ENCODE data around the gene BCAS1.

BCAS1 gene

DNA sequence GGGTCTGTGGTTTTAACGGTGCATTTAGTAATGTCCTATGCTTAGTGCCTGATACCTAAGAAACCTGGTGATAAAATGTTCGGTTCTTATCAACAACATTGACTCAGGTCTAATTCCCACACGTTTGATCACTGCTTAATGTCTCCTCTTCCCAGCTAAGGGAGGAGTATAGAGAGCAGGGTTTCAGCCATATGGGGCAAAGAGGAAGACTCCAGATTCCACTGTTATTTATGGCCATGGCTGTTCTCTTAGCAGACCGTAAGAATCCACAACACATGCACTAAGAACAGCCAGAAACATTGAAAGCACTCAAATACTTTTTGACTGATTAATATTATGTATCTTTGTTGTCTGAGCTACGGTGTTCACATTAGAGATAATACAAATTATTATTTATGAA, 112.1 kb downstream of the BCAS1 start:
- Histone ChIP-seq H3K79me2 (ENCODE audit: low read length) (no peaks in the 10 kb centered on the region), H3K27me3 (replicated peaks; ENCODE audit: insufficient read depth, low read length) (no peaks in the 10 kb centered on the region), H3K4me2 (ENCODE audit: low read depth, low read length) (no peak overlapping the region), H3K4me1 (ENCODE audit: low read length) (peaks cover 32% of the 10 kb centered on the region), H3K9me2 (replicated peaks; ENCODE audit: insufficient read depth, low read length) (no peaks in the 10 kb centered on the region), H3K9me3 (replicated peaks; ENCODE audit: insufficient read depth, low read length) (no peaks in the 10 kb centered on the region), H3K27ac (ENCODE audit: low read length) (no peak overlapping the region), H3F3A (ENCODE audit: insufficient read depth, low read length) (peaks cover 4% of the 10 kb centered on the region; the same call in 1 of the 2 replicates), H2AFZ (ENCODE audit: low read length) (no peak overlapping the region), H4K20me1 (ENCODE audit: insufficient read depth, low read length) (no peaks in the 10 kb centered on the region), H3K36me3 (replicated peaks; ENCODE audit: insufficient read depth, low read length) (no peaks in the 10 kb centered on the region), H3K9ac (ENCODE audit: low read length) (no peak overlapping the region), H3K4me3 (ENCODE audit: low read length) (no peak overlapping the region)
- TF ChIP-seq EZH2phosphoT487 (IDR thresholded peaks at IDR 0.05; ENCODE audit: low read length), result no peak
- TF ChIP-seq, protein P1, sequence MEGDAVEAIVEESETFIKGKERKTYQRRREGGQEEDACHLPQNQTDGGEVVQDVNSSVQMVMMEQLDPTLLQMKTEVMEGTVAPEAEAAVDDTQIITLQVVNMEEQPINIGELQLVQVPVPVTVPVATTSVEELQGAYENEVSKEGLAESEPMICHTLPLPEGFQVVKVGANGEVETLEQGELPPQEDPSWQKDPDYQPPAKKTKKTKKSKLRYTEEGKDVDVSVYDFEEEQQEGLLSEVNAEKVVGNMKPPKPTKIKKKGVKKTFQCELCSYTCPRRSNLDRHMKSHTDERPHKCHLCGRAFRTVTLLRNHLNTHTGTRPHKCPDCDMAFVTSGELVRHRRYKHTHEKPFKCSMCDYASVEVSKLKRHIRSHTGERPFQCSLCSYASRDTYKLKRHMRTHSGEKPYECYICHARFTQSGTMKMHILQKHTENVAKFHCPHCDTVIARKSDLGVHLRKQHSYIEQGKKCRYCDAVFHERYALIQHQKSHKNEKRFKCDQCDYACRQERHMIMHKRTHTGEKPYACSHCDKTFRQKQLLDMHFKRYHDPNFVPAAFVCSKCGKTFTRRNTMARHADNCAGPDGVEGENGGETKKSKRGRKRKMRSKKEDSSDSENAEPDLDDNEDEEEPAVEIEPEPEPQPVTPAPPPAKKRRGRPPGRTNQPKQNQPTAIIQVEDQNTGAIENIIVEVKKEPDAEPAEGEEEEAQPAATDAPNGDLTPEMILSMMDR (IDR thresholded peaks at IDR 0.05; ENCODE audit: low read length), result no peak
- TF ChIP-seq EZH2 (optimal IDR thresholded peaks at IDR 0.05; ENCODE audit: low read depth, low read length), result no peak
- DNase-seq, result no peak

DNA sequence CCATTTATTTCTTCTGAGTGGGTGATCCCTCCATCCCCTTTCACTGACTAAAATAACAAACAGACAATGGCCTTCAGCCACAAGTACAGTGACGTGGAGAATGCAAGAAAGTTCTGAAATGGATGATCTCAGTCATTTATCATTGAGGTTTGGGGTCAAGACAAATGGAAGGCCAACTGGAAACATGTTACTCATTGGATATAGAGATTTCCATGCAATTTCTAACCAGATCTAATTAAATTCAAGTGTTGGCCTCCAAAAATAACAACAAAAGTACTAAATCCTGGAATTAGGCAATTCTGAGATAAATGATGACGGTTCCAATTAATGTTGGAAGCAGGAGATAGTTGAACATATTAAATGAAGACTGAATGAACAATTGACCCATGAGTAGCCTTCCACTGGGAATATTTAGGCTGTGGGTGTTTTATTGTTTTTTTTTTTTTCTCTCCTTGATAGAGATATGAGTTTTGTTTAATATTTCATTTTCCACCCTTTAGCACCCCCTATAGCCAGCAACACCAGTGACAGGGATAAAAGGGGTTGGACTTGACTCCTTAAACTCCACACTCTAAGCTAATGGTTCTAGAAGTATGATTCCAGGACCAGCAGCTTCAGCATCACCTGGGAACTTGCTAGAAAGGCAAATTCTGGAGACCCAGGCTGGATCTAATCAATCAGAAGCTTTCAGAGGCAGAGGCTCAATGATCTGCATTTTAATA, 112.8 kb downstream of the BCAS1 start:
- Histone ChIP-seq H3K4me1 (ENCODE audit: low read length) (peaks cover 32% of the 10 kb centered on the region), H3K4me2 (ENCODE audit: low read depth, low read length) (no peak overlapping the region), H3K79me2 (ENCODE audit: low read length) (no peaks in the 10 kb centered on the region), H3K9ac (ENCODE audit: low read length) (no peak overlapping the region), H4K20me1 (ENCODE audit: insufficient read depth, low read length) (no peaks in the 10 kb centered on the region), H3K9me2 (replicated peaks; ENCODE audit: insufficient read depth, low read length) (no peaks in the 10 kb centered on the region), H3K4me3 (ENCODE audit: low read length) (no peak overlapping the region), H3K27ac (ENCODE audit: low read length) (no peak overlapping the region), H3F3A (ENCODE audit: insufficient read depth, low read length) (peaks cover 4% of the 10 kb centered on the region; the same call in 1 of the 2 replicates), H3K9me3 (replicated peaks; ENCODE audit: insufficient read depth, low read length) (no peaks in the 10 kb centered on the region), H3K36me3 (replicated peaks; ENCODE audit: insufficient read depth, low read length) (no peaks in the 10 kb centered on the region), H3K27me3 (replicated peaks; ENCODE audit: insufficient read depth, low read length) (no peaks in the 10 kb centered on the region), H2AFZ (ENCODE audit: low read length) (no peak overlapping the region)
- no peak for DNase-seq
- TF ChIP-seq, protein P1 (IDR thresholded peaks at IDR 0.05; ENCODE audit: low read length), result no peak
- no peak for TF ChIP-seq EZH2phosphoT487 (IDR thresholded peaks at IDR 0.05; ENCODE audit: low read length)
- no peak for TF ChIP-seq EZH2 (optimal IDR thresholded peaks at IDR 0.05; ENCODE audit: low read depth, low read length)

DNA sequence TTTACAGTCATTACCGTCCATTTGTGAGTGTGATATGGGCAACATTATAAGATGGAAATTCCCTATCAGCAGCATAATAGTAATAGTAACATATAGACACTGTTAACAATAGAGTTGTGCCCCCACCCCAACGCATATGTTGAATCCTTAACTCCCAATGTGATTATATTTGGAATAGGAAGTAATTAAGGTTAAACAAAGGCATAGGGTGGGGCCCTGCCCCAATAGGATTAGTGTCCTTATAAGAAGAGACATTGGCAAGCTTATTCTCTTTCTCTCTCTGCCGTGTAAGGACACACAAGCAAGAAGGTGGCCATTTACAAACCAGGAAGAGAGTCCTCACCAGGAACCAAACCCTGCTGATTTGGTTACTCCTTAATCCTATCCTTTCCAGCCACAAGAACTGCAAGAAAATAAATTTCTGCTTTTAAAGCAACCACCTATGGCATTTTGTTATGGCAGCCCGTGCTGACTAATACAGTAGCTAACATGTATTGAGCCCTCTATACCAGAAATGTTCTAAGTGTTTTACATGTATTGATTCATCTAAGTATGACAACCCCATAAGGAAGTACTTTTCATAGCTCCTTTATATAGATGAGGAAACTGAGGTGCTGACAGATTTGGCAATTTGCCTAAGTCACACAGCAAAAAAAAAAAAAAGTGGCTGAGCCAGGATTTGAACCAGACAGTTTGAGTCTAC, 114.2 kb downstream of the BCAS1 start:
- no peaks in the 10 kb centered on the region for H3K27me3 ChIP-seq (replicated peaks; ENCODE audit: insufficient read depth, low read length)
- H3K27ac ChIP-seq (ENCODE audit: low read length), result no peak overlapping the region
- no peak overlapping the region for H3K9ac ChIP-seq (ENCODE audit: low read length)
- H3F3A ChIP-seq (ENCODE audit: insufficient read depth, low read length), result peaks cover 4% of the 10 kb centered on the region; the same call in 1 of the 2 replicates
- no peak for DNase-seq
- no peaks in the 10 kb centered on the region for H3K9me2 ChIP-seq (replicated peaks; ENCODE audit: insufficient read depth, low read length)
- TF ChIP-seq, protein P1 (IDR thresholded peaks at IDR 0.05; ENCODE audit: low read length), result no peak
- no peak for TF ChIP-seq EZH2phosphoT487 (IDR thresholded peaks at IDR 0.05; ENCODE audit: low read length)
- TF ChIP-seq EZH2 (optimal IDR thresholded peaks at IDR 0.05; ENCODE audit: low read depth, low read length), result no peak
- H3K79me2 ChIP-seq (ENCODE audit: low read length), result no peaks in the 10 kb centered on the region
- no peaks in the 10 kb centered on the region for H3K36me3 ChIP-seq (replicated peaks; ENCODE audit: insufficient read depth, low read length)
- no peak overlapping the region for H3K4me2 ChIP-seq (ENCODE audit: low read depth, low read length)
- H3K9me3 ChIP-seq (replicated peaks; ENCODE audit: insufficient read depth, low read length), result no peaks in the 10 kb centered on the region
- H3K4me3 ChIP-seq (ENCODE audit: low read length), result no peak overlapping the region
- no peaks in the 10 kb centered on the region for H4K20me1 ChIP-seq (ENCODE audit: insufficient read depth, low read length)
- peaks cover 19% of the 10 kb centered on the region for H3K4me1 ChIP-seq (ENCODE audit: low read length)
- H2AFZ ChIP-seq (ENCODE audit: low read length), result no peak overlapping the region
